H9 (cell line): Measurements from ENCODE around the gene SGCD. TPM values are rescaled to one million over a fixed set of nuclear protein-coding genes. Genes with fewer than 3 reads are reported as not detected.

Experiments used
- DNase-seq: peaks from one replicate; pipeline ENCODE4 v3.0.0-alpha.2; 2017
- H2AFZ ChIP-seq: one replicate; pipeline ENCODE4 v1.6.1; 2013; ENCODE audit warnings: mild to moderate bottlenecking, low read length, control low read depth, moderate library complexity
- H2AK5ac ChIP-seq: 2 replicates; pipeline ENCODE4 v1.6.1; 2013; ENCODE audit warnings: low read length, control low read depth, mixed read lengths; ENCODE audit not compliant: insufficient read length
- H2BK120ac ChIP-seq: one replicate; pipeline ENCODE4 v1.6.1; 2013; ENCODE audit warnings: low read depth, mild to moderate bottlenecking, low read length, control low read depth, inconsistent platforms; ENCODE audit not compliant: poor library complexity, severe bottlenecking
- H2BK12ac ChIP-seq: 2 replicates; pipeline ENCODE4 v1.6.1; 2013; ENCODE audit warnings: low read length, control low read depth, mixed read lengths, low read depth; ENCODE audit not compliant: insufficient read length
- H2BK15ac ChIP-seq: 2 replicates; pipeline ENCODE4 v1.6.1; 2013; ENCODE audit warnings: low read depth, low read length, control low read depth
- H2BK20ac ChIP-seq: one replicate; pipeline ENCODE4 v1.6.1; 2013; ENCODE audit warnings: low read depth, mild to moderate bottlenecking, low read length, control low read depth, inconsistent platforms; ENCODE audit not compliant: poor library complexity, severe bottlenecking
- H2BK5ac ChIP-seq: 2 replicates; pipeline ENCODE4 v1.6.1; 2013; ENCODE audit warnings: low read length, control low read depth, mixed read lengths; ENCODE audit not compliant: insufficient read length
- H3K14ac ChIP-seq: 2 replicates; pipeline ENCODE4 v1.6.1; 2013; ENCODE audit warnings: low read length, control low read depth; ENCODE audit not compliant: insufficient read depth
- H3K18ac ChIP-seq: 2 replicates; pipeline ENCODE4 v1.6.1; 2013; ENCODE audit warnings: low read depth, mild to moderate bottlenecking, mixed read lengths, low read length, control low read depth; ENCODE audit not compliant: insufficient read length
- H3K23ac ChIP-seq: 2 replicates; pipeline ENCODE4 v1.6.1; 2013; ENCODE audit warnings: low read length, control low read depth, mixed read lengths, low read depth; ENCODE audit not compliant: insufficient read length
- H3K23me2 ChIP-seq: 2 replicates; pipeline ENCODE4 v1.6.1; 2013; ENCODE audit warnings: low read depth, mild to moderate bottlenecking, mixed read lengths, low read length, control low read depth; ENCODE audit not compliant: insufficient read length, poor library complexity, severe bottlenecking
- H3K27ac ChIP-seq: 2 replicates; pipeline ENCODE4 v1.5.1; 2013; ENCODE audit warnings: low read length, control low read depth, mixed read lengths, low read depth; ENCODE audit not compliant: insufficient read length
- H3K27me3 ChIP-seq: 2 replicates; pipeline ENCODE4 v1.6.1; 2013; ENCODE audit warnings: low read length, control low read depth, inconsistent platforms; ENCODE audit not compliant: insufficient read depth
- H3K4ac ChIP-seq: 2 replicates; pipeline ENCODE4 v1.6.1; 2013; ENCODE audit warnings: low read depth, mild to moderate bottlenecking, control low read depth, inconsistent platforms, low read length, moderate library complexity
- H3K4me1 ChIP-seq: 2 replicates; pipeline ENCODE4 v1.6.1; 2013; ENCODE audit warnings: low read length, control low read depth, inconsistent platforms; ENCODE audit not compliant: insufficient read depth
- H3K4me2 ChIP-seq: 2 replicates; pipeline ENCODE4 v1.6.1; 2013; ENCODE audit warnings: low read length, control low read depth, mixed read lengths; ENCODE audit not compliant: insufficient read length, insufficient read depth
- H3K56ac ChIP-seq: 2 replicates; pipeline ENCODE4 v1.6.1; 2013; ENCODE audit warnings: low read depth, mild to moderate bottlenecking, mixed read lengths, low read length, control low read depth; ENCODE audit not compliant: insufficient read length
- H3K79me1 ChIP-seq: 2 replicates; pipeline ENCODE4 v1.6.1; 2013; ENCODE audit warnings: low read depth, mild to moderate bottlenecking, moderate library complexity, low read length, control low read depth, inconsistent platforms; ENCODE audit not compliant: insufficient read depth, poor library complexity, severe bottlenecking
- H3K79me2 ChIP-seq: 2 replicates; pipeline ENCODE4 v1.6.1; 2013; ENCODE audit warnings: low read length, control low read depth, inconsistent platforms; ENCODE audit not compliant: insufficient read depth
- H3K9ac ChIP-seq: 2 replicates; pipeline ENCODE4 v1.6.1; 2013; ENCODE audit warnings: low read length, control low read depth, mixed read lengths; ENCODE audit not compliant: insufficient read length; ENCODE audit errors: extremely low read depth
- H3K9me3 ChIP-seq: one replicate; pipeline ENCODE4 v1.6.1; 2013; ENCODE audit warnings: low read depth, low read length, inconsistent platforms; ENCODE audit not compliant: control insufficient read depth
- H3T11ph ChIP-seq: one replicate; pipeline ENCODE4 v1.6.1; 2013; ENCODE audit warnings: mild to moderate bottlenecking, low read length, control low read depth, inconsistent platforms
- H4K20me1 ChIP-seq: one replicate; pipeline ENCODE4 v1.6.1; 2013; ENCODE audit not compliant: control insufficient read depth, insufficient read length, insufficient read depth
- H4K5ac ChIP-seq: 2 replicates; pipeline ENCODE4 v1.6.1; 2013; ENCODE audit warnings: low read depth, mild to moderate bottlenecking, mixed read lengths, low read length, control low read depth; ENCODE audit not compliant: insufficient read length
- H4K8ac ChIP-seq: replicated peaks from 2 replicates; pipeline ENCODE4 v1.6.1; 2013; ENCODE audit warnings: low read length, control low read depth, mixed read lengths, low read depth; ENCODE audit not compliant: insufficient read length
- H4K91ac ChIP-seq: 2 replicates; pipeline ENCODE4 v1.6.1; 2013; ENCODE audit warnings: low read depth, mild to moderate bottlenecking, moderate library complexity, mixed read lengths, low read length, control low read depth; ENCODE audit not compliant: insufficient read length
- H3K27ac Mint-ChIP-seq, 3 experiments: 2 replicates in 2 of 3; 3 replicates in 1 of 3; pipeline ENCODE4 v1.8.0; 2020 to 2021; ENCODE audit warnings: mixed read lengths in 3 of 3, mild to moderate bottlenecking in 1 of 3, moderate library complexity in 1 of 3
- H3K27me3 Mint-ChIP-seq: 2 replicates; pipeline ENCODE4 v1.8.0; 2021; ENCODE audit warnings: low read depth, mild to moderate bottlenecking, moderate library complexity, mixed read lengths
- H3K36me3 Mint-ChIP-seq, 3 experiments: 2 replicates in 2 of 3; 3 replicates in 1 of 3; pipeline ENCODE4 v1.8.0; 2020 to 2021; ENCODE audit warnings: low read depth in 3 of 3, mixed read lengths in 3 of 3; ENCODE audit not compliant: insufficient read depth in 1 of 3
- H3K4me1 Mint-ChIP-seq, 2 experiments: 2 replicates each; pipeline ENCODE4 v1.8.0; 2020; ENCODE audit warnings: mixed read lengths in 2 of 2
- H3K4me3 Mint-ChIP-seq, 2 experiments: 2 replicates in 1 of 2; 3 replicates in 1 of 2; pipeline ENCODE4 v1.8.0; 2020 to 2021; ENCODE audit warnings: mild to moderate bottlenecking in 2 of 2, mixed read lengths in 2 of 2, moderate library complexity in 1 of 2
- H3K9me3 Mint-ChIP-seq, 2 experiments: 2 replicates in 1 of 2; 3 replicates in 1 of 2; pipeline ENCODE4 v1.8.0; 2020; ENCODE audit warnings: mild to moderate bottlenecking in 2 of 2, mixed read lengths in 2 of 2, moderate library complexity in 1 of 2
- CTCF ChIP-seq: fragments of 200-600 bp; sonication (generic); conservative IDR thresholded peaks from 3 replicates; pipeline ENCODE4 v1.8.0; 2021; ENCODE audit warnings: antibody characterized with exemption, mild to moderate bottlenecking
- WGBS: extraction: QIAGEN DNeasy Blood & Tissue Kit; methylation state at CpG from one replicate; pipeline ENCODE4 v1.1.7; 2013; ENCODE audit warnings: missing lambda C conversion rate, low lambda C conversion rate, mixed read lengths; ENCODE audit not compliant: insufficient read length; ENCODE audit errors: extremely low coverage; 5-methylcytosine and 5-hydroxymethylcytosine counted together
- total RNA-seq: library from RNA; stranded (reverse); gene quantifications from 2 replicates; pipeline ENCODE4 v1.2.1, GENCODE V29; 2021

Gene SGCD
- total RNA-seq, 1 experiment from 2014 or later = 0.11 TPM

GRCh38 chr5:156595132-156595787, 268.3 kb downstream of the SGCD start:
- H2AFZ ChIP-seq = no peak overlapping the region
- H3K23me2 ChIP-seq = no peaks in the 10 kb centered on the region
- H3K27ac Mint-ChIP-seq = no peak overlapping the region
- no peaks in the 10 kb centered on the region for H3K79me2 ChIP-seq
- no peak overlapping the region for H3K23ac ChIP-seq
- no peak overlapping the region for H2BK15ac ChIP-seq
- peaks cover 0 to 2% of the 10 kb centered on the region in 2 experiments; a peak in 1 of 5 replicates for H3K9me3 Mint-ChIP-seq
- DNase-seq = no peak
- H3K27me3 ChIP-seq = no peaks in the 10 kb centered on the region
- TF ChIP-seq CTCF = no peak
- H3K4me1 ChIP-seq = no peaks in the 10 kb centered on the region
- no peaks in the 10 kb centered on the region for H3K9me3 ChIP-seq
- no peak overlapping the region for H3K27ac ChIP-seq
- peaks cover 2% of the 10 kb centered on the region; the same call in 1 of the 2 replicates for H3K27me3 Mint-ChIP-seq
- no peak overlapping the region for H4K5ac ChIP-seq
- H3K4me3 Mint-ChIP-seq = no peak overlapping the region
- no peaks in the 10 kb centered on the region for H3K4me1 Mint-ChIP-seq
- H3K56ac ChIP-seq = no peak overlapping the region
- H4K91ac ChIP-seq = no peak overlapping the region
- no peaks in the 10 kb centered on the region for H4K20me1 ChIP-seq
- H4K8ac ChIP-seq = no peak overlapping the region
- no peak overlapping the region for H2BK120ac ChIP-seq
- WGBS = no CpG with 5 or more reads among the region's 4 CpGs
- no peaks in the 10 kb centered on the region for H3K79me1 ChIP-seq
- H3K4me2 ChIP-seq = no peak overlapping the region
- H3K9ac ChIP-seq = no peak overlapping the region
- no peak overlapping the region for H3K18ac ChIP-seq
- H2BK5ac ChIP-seq = no peak overlapping the region
- no peaks in the 10 kb centered on the region; a peak in 1 of 7 replicates for H3K36me3 Mint-ChIP-seq
- no peak overlapping the region for H2AK5ac ChIP-seq
- no peak overlapping the region for H3T11ph ChIP-seq
- no peak overlapping the region for H3K14ac ChIP-seq
- no peak overlapping the region for H3K4ac ChIP-seq
- H2BK20ac ChIP-seq = no peak overlapping the region
- no peak overlapping the region for H2BK12ac ChIP-seq
